HepG2 (cell line): Measurements from ENCODE around the gene C19orf85. TPM values are rescaled to one million over a fixed set of nuclear protein-coding genes. Genes with fewer than 3 reads are reported as not detected.

Source experiments
- ADNP ChIP-seq: sonication (generic); formaldehyde crosslinking; IDR thresholded peaks from 2 replicates; pipeline ENCODE4 v1.4.0; 2020; ENCODE audit warnings: missing genetic modification reagents
- AKAP8 ChIP-seq: sonication (generic); formaldehyde crosslinking; IDR thresholded peaks from 2 replicates; pipeline ENCODE4 v1.5.1; 2020; ENCODE audit warnings: mild to moderate bottlenecking, missing genetic modification reagents
- ATF3 ChIP-seq: sonication (generic); formaldehyde crosslinking; IDR thresholded peaks from 2 replicates; pipeline ENCODE4 v1.4.0; 2020; ENCODE audit warnings: missing genetic modification reagents
- GABPB1 ChIP-seq: IDR thresholded peaks from 2 replicates; pipeline ENCODE4 v1.6.1; 2016; ENCODE audit warnings: mild to moderate bottlenecking, missing genetic modification reagents, moderate library complexity, missing compliant biosample characterization
- IRF9 ChIP-seq: sonication (generic); formaldehyde crosslinking; IDR thresholded peaks from 2 replicates; pipeline ENCODE4 v1.8.0; 2022; ENCODE audit warnings: missing genetic modification reagents, mild to moderate bottlenecking, borderline replicate concordance
- MXD4 ChIP-seq: IDR thresholded peaks from 2 replicates; pipeline ENCODE4 v1.6.1; 2016; ENCODE audit warnings: mild to moderate bottlenecking, missing biosample characterization, missing genetic modification reagents
- NFRKB ChIP-seq: fragments of 450-650 bp; IDR thresholded peaks from 2 replicates; pipeline ENCODE4 v1.6.1; 2017
- NPAS2 ChIP-seq: sonication (generic); formaldehyde crosslinking; IDR thresholded peaks from 2 replicates; pipeline ENCODE4 v1.8.0; 2022; ENCODE audit warnings: mild to moderate bottlenecking, missing genetic modification reagents, borderline replicate concordance
- PAX8 ChIP-seq: sonication (generic); formaldehyde crosslinking; IDR thresholded peaks from 2 replicates; pipeline ENCODE4 v1.8.0; 2022; ENCODE audit warnings: mild to moderate bottlenecking, missing genetic modification reagents, borderline replicate concordance
- PRMT3 ChIP-seq: sonication (generic); formaldehyde crosslinking; IDR thresholded peaks from 2 replicates; pipeline ENCODE4 v1.8.1; 2022; ENCODE audit warnings: low read depth, mild to moderate bottlenecking, moderate library complexity, missing genetic modification reagents, borderline replicate concordance
- TIGD3 ChIP-seq: sonication (generic); formaldehyde crosslinking; IDR thresholded peaks from 2 replicates; pipeline ENCODE4 v1.5.1; 2020; ENCODE audit warnings: mild to moderate bottlenecking, missing genetic modification reagents, borderline replicate concordance
- ZNF160 ChIP-seq: sonication (generic); formaldehyde crosslinking; IDR thresholded peaks from 2 replicates; pipeline ENCODE4 v1.8.0; 2022; ENCODE audit warnings: mild to moderate bottlenecking, inconsistent platforms, missing genetic modification reagents
- ZNF224 ChIP-seq: sonication (generic); formaldehyde crosslinking; IDR thresholded peaks from 2 replicates; pipeline ENCODE4 v1.5.0; 2020; ENCODE audit warnings: mild to moderate bottlenecking, missing genetic modification reagents
- ZNF761 ChIP-seq: sonication (generic); formaldehyde crosslinking; conservative IDR thresholded peaks from 2 replicates; pipeline ENCODE4 v1.4.0; 2020; ENCODE audit warnings: mild to moderate bottlenecking, missing genetic modification reagents
- polyA plus RNA-seq, 8 experiments: library from polyadenylated mRNA; depleted of rRNA in 3 of 8; stranded (reverse) in 7 of 8; unstranded in 1 of 8; fragments of >200 nt; fragmentation: Illumina TruSeq in 4 of 8; extraction: Trizol in 4 of 8; gene quantifications; 2 replicates each; pipeline versions ENCODE4 v1.2.1 to v1.2.3, GENCODE V29; 2011 to 2016; ENCODE audit warnings: low read depth in 4 of 8, missing spikeins in 1 of 8, mixed read lengths in 1 of 8; ENCODE audit not compliant: insufficient read depth in 1 of 8
- total RNA-seq, 5 experiments: library from RNA; depleted of rRNA; stranded (reverse); fragments of >200 nt; fragmentation: Illumina TruSeq; extraction: Trizol; gene quantifications; 2 replicates each; pipeline ENCODE4 v1.2.3, GENCODE V29; 2016; ENCODE audit warnings: low read depth in 1 of 5
- TF ChIP-seq, protein P1 (sequence below): sonication (generic); formaldehyde crosslinking; IDR thresholded peaks from 2 replicates; pipeline ENCODE4 v1.4.0; 2020; ENCODE audit warnings: missing genetic modification reagents
- TF ChIP-seq, protein P2 (sequence below): sonication (generic); formaldehyde crosslinking; IDR thresholded peaks from 2 replicates; pipeline ENCODE4 v1.8.1; 2023; ENCODE audit warnings: mild to moderate bottlenecking, moderate library complexity, missing genetic modification reagents
- TF ChIP-seq, protein P3 (sequence below): sonication (generic); formaldehyde crosslinking; IDR thresholded peaks from 2 replicates; pipeline ENCODE4 v1.9.0; 2021; ENCODE audit warnings: missing genetic modification reagents, mild to moderate bottlenecking, borderline replicate concordance

C19orf85 gene
- total and polyA plus RNA-seq, 2 of the 13 experiments (the other 11 are each of a cell fraction or from before 2014, with no cell fraction given) = not detected

DNA sequence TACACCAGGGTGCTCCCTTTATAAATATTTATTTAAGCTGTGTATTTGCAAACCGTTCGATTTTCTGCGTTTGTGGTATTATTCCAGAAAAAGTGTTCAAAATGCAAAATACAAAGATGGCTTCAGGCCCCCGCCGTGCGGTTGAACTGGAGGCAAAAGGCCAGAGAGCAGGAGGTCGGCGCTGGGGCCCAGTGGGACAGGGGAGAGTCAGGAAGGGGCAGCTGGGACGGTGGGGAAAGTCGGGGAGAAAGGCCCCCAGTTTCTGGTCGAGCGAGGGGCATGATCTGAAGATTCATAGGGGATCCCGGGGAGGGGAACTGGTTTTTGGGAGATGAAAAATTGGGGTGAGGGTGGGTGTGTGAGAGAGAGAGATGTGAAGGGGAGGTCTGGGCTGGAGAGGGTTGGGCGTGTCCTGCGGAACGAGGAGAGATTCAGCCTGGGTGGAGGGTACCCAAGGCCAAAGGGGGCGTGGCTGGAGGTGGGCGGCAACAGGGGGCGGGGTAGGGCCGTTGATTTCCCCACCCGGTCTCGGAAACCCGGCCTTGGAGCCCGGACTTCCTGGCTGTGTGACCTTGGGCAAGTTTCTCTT is 3.8 kb downstream of the C19orf85 start (continued):
- TF ChIP-seq, protein P1, sequence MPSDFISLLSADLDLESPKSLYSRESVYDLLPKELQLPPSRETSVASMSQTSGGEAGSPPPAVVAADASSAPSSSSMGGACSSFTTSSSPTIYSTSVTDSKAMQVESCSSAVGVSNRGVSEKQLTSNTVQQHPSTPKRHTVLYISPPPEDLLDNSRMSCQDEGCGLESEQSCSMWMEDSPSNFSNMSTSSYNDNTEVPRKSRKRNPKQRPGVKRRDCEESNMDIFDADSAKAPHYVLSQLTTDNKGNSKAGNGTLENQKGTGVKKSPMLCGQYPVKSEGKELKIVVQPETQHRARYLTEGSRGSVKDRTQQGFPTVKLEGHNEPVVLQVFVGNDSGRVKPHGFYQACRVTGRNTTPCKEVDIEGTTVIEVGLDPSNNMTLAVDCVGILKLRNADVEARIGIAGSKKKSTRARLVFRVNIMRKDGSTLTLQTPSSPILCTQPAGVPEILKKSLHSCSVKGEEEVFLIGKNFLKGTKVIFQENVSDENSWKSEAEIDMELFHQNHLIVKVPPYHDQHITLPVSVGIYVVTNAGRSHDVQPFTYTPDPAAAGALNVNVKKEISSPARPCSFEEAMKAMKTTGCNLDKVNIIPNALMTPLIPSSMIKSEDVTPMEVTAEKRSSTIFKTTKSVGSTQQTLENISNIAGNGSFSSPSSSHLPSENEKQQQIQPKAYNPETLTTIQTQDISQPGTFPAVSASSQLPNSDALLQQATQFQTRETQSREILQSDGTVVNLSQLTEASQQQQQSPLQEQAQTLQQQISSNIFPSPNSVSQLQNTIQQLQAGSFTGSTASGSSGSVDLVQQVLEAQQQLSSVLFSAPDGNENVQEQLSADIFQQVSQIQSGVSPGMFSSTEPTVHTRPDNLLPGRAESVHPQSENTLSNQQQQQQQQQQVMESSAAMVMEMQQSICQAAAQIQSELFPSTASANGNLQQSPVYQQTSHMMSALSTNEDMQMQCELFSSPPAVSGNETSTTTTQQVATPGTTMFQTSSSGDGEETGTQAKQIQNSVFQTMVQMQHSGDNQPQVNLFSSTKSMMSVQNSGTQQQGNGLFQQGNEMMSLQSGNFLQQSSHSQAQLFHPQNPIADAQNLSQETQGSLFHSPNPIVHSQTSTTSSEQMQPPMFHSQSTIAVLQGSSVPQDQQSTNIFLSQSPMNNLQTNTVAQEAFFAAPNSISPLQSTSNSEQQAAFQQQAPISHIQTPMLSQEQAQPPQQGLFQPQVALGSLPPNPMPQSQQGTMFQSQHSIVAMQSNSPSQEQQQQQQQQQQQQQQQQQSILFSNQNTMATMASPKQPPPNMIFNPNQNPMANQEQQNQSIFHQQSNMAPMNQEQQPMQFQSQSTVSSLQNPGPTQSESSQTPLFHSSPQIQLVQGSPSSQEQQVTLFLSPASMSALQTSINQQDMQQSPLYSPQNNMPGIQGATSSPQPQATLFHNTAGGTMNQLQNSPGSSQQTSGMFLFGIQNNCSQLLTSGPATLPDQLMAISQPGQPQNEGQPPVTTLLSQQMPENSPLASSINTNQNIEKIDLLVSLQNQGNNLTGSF (CRISPR knock-in tag) = no peak
- TF ChIP-seq AKAP8 (CRISPR knock-in tag) = 0 out of 2 replicates have a peak, but pooled peaks have one; percentile 20
- TF ChIP-seq PAX8 (CRISPR knock-in tag) = no peak
- TF ChIP-seq ZNF160 (CRISPR knock-in tag) = no peak
- TF ChIP-seq MXD4 (CRISPR knock-in tag) = no peak
- no peak for TF ChIP-seq ADNP (CRISPR knock-in tag)
- no peak for TF ChIP-seq PRMT3 (CRISPR knock-in tag)
- TF ChIP-seq, protein P2, sequence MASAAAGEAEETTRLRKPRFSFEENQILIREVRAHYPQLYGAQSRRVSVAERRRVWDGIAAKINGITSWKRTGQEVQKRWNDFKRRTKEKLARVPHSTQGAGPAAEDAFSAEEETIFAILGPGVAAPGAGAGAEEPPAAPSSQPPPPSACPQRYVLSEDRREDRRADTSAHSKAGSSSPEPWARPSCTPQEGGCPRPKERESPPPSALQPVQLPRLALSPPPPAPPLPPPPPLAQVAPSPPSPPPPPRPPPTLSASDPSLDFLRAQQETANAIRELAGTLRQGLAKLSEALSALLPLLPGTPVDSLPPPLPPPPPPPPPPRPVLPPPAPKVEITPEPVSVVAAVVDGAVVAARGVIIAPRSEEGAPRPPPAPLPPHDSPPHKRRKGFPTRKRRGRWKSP (CRISPR knock-in tag) = peak; percentile 73; the same call in 1 of the 2 replicates
- no peak for TF ChIP-seq ZNF224 (CRISPR knock-in tag)
- TF ChIP-seq NPAS2 (CRISPR knock-in tag) = no peak
- TF ChIP-seq NFRKB = no peak
- no peak for TF ChIP-seq TIGD3 (CRISPR knock-in tag)
- no peak for TF ChIP-seq IRF9 (CRISPR knock-in tag)
- no peak for TF ChIP-seq ATF3 (CRISPR knock-in tag)
- TF ChIP-seq GABPB1 = no peak
- TF ChIP-seq ZNF761 (CRISPR knock-in tag) = no peak
- TF ChIP-seq, protein P3, sequence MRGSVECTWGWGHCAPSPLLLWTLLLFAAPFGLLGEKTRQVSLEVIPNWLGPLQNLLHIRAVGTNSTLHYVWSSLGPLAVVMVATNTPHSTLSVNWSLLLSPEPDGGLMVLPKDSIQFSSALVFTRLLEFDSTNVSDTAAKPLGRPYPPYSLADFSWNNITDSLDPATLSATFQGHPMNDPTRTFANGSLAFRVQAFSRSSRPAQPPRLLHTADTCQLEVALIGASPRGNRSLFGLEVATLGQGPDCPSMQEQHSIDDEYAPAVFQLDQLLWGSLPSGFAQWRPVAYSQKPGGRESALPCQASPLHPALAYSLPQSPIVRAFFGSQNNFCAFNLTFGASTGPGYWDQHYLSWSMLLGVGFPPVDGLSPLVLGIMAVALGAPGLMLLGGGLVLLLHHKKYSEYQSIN (CRISPR knock-in tag) = no peak
